NCI-H82 treated with DMSO at 0.1 percent for 48 hours (cell line): ENCODE results near the gene KIAA0319L.

Experiments
- DNase-seq: peaks from one replicate; lab custom pipeline; 2025; ENCODE audit not compliant: unreplicated experiment; lab: John Stamatoyannopoulos, UW

KIAA0319L gene

GRCh38 chr1:35394386-35394785 lies 162.8 kb downstream of the KIAA0319L start:
- no peak for DNase-seq

GRCh38 chr1:35390600-35391494 lies 166.4 kb downstream of the KIAA0319L start:
- no peak for DNase-seq

DNA sequence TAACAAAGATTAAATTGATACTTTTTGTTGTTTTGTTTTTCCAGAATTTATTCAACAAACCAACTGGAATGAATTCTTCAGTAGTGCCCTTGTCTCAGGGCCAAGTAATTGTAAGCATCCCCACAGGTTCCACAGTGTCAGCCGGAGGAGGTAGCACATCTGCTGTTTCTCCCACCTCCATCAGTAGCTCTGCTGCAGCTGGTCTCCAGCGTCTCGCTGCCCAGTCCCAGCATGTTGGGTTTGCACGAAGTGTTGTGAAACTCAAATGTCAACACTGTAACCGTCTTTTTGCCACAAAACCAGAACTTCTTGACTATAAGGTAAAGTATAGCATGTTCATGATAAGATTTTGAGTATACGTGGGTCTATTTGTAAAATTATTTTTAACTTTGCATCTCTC lies 170.2 kb downstream of the KIAA0319L start:
- DNase-seq: no peak

DNA sequence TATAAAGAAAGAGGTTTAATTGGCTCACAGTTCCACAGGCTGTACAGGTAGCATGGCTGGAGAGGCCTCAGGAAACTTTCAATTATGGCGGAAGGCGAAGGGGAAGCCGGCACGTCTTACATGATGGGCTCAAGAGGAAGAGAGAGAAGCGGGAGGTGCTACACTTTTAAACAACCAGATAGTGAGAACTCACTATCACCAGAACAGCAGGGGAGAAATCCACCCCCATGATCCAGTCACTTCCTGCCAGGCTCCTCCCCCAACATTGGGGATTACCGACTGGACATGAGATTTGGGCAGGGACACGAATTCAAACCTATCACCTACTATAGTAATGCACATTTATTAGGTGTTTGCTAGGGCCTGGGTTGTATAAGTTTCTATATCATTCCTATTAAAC lies 170.9 kb downstream of the KIAA0319L start:
- DNase-seq: no peak
